Hepatocyte (in vitro differentiated cells): ENCODE results near the gene RGS3. TPM values are rescaled to one million over a fixed set of nuclear protein-coding genes. Genes with fewer than 3 reads are reported as not detected.

Source experiments
- DNase-seq: peaks from one replicate; pipeline ENCODE4 v3.0.0-alpha.2; 2016; ENCODE audit warnings: low spot score
- H2AFZ ChIP-seq: fragments of 200-600 bp; sonication (generic); 2 replicates; pipeline ENCODE4 v1.6.0; 2016; ENCODE audit warnings: antibody characterized with exemption, mild to moderate bottlenecking
- H3K27ac ChIP-seq: fragments of 200-600 bp; sonication (generic); 2 replicates; pipeline ENCODE4 v1.5.1; 2016; ENCODE audit warnings: mild to moderate bottlenecking
- H3K27me3 ChIP-seq: fragments of 200-600 bp; sonication (generic); 2 replicates; pipeline ENCODE4 v1.6.1; 2016
- H3K36me3 ChIP-seq: fragments of 200-600 bp; sonication (generic); replicated peaks from 2 replicates; pipeline ENCODE4 v1.5.1; 2016; ENCODE audit warnings: low read depth; ENCODE audit not compliant: insufficient read depth
- H3K4me1 ChIP-seq: fragments of 200-600 bp; sonication (generic); 2 replicates; pipeline ENCODE4 v1.5.1; 2016; ENCODE audit warnings: mild to moderate bottlenecking, moderate library complexity; ENCODE audit not compliant: insufficient read depth
- H3K4me2 ChIP-seq: fragments of 200-600 bp; sonication (generic); 2 replicates; pipeline ENCODE4 v1.6.0; 2016
- H3K4me3 ChIP-seq: fragments of 200-600 bp; sonication (generic); 2 replicates; pipeline ENCODE4 v1.5.1; 2016; ENCODE audit warnings: mild to moderate bottlenecking
- H3K79me2 ChIP-seq: fragments of 200-600 bp; sonication (generic); 2 replicates; pipeline ENCODE4 v1.6.0; 2017; ENCODE audit warnings: mild to moderate bottlenecking
- H3K9me2 ChIP-seq: fragments of 200-600 bp; sonication (generic); replicated peaks from 2 replicates; pipeline ENCODE4 v1.6.0; 2017; ENCODE audit warnings: mild to moderate bottlenecking; ENCODE audit not compliant: insufficient read depth
- H3K9me3 ChIP-seq: fragments of 200-600 bp; sonication (generic); 2 replicates; pipeline ENCODE4 v1.5.1; 2016; ENCODE audit warnings: low read depth, mild to moderate bottlenecking
- H4K20me1 ChIP-seq: fragments of 200-600 bp; sonication (generic); 2 replicates; pipeline ENCODE4 v1.6.0; 2016; ENCODE audit warnings: mild to moderate bottlenecking; ENCODE audit not compliant: insufficient read depth, poor library complexity, severe bottlenecking
- EZH2 ChIP-seq: fragments of 200-600 bp; sonication (generic); IDR thresholded peaks from 2 replicates; pipeline ENCODE4 v1.6.1; 2016; ENCODE audit warnings: antibody characterized with exemption, mild to moderate bottlenecking, borderline replicate concordance
- EZH2phosphoT487 ChIP-seq: fragments of 200-600 bp; sonication (generic); IDR thresholded peaks from one replicate; pipeline ENCODE4 v1.6.1; 2018; ENCODE audit warnings: antibody characterized with exemption, mild to moderate bottlenecking, low read depth, moderate library complexity; ENCODE audit not compliant: unreplicated experiment, severe bottlenecking
- WGBS: methylation state at CpG from one replicate; pipeline ENCODE4 v1.1.6; 2016; ENCODE audit warnings: low lambda C conversion rate; ENCODE audit errors: missing lambda C conversion rate; 5-methylcytosine and 5-hydroxymethylcytosine counted together
- polyA plus RNA-seq: library from polyadenylated mRNA; unstranded; fragments of >200 nt; fragmentation: Nextera tagmentation; extraction: Ambion mirVana; gene quantifications from 2 replicates; pipeline ENCODE4 v1.2.1, GENCODE V29; 2016
- total RNA-seq: library from RNA; depleted of rRNA; stranded (reverse); fragments of >200 nt; gene quantifications from 2 replicates; pipeline ENCODE4 v1.2.3, GENCODE V29; 2014
- TF ChIP-seq, protein P1 (sequence below): fragments of 200-600 bp; sonication (generic); IDR thresholded peaks from 2 replicates; pipeline ENCODE4 v1.5.1; 2016; ENCODE audit warnings: antibody characterized with exemption, mild to moderate bottlenecking; ENCODE audit not compliant: poor library complexity

The RGS3 gene
- total and polyA plus RNA-seq, 2 experiments from 2014 or later: 48.0 to 62.7 TPM

DNA sequence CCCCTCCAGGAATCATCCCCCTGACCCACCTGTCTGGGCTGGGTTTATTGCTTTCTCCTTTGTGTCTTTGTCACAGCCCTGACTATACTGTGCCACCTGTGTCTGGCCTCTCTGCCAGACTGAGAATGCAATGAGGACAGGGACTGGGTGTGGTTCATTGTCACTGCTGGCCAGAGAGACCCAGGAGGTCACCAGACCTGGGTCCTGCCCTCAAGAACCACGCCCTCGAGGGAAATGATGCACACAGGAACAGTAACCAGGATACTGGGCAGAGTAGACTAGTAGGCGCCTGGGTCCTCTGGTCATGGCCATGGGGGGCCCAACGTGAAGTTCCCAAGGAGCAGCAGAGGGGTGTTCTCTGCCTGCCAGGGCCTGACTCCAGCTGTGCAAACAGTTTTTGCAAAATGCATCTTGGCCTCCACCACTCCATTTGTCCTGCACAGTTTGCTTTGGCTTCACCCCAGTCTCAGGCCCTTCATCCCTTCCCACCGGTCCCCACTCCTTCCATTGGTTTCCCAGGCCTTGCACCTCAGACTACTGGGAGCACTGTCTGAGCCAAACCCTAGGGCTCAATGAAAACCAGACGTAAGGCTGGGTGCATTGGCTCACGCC lies 17.8 kb downstream of the RGS3 start:
- Histone ChIP-seq H3K4me2 (no peak overlapping the region), H3K4me1 (peaks cover 4% of the 10 kb centered on the region), H4K20me1 (no peaks in the 10 kb centered on the region), H2AFZ (no peak overlapping the region), H3K4me3 (no peak overlapping the region), H3K36me3 (no peaks in the 10 kb centered on the region), H3K79me2 (no peaks in the 10 kb centered on the region), H3K9me2 (no peaks in the 10 kb centered on the region), H3K9me3 (no peaks in the 10 kb centered on the region), H3K27ac (no peak overlapping the region), H3K27me3 (no peaks in the 10 kb centered on the region)
- no peak for DNase-seq
- 96% methylated on average over 7 of the region's 7 CpGs for WGBS
- TF ChIP-seq, protein P1, sequence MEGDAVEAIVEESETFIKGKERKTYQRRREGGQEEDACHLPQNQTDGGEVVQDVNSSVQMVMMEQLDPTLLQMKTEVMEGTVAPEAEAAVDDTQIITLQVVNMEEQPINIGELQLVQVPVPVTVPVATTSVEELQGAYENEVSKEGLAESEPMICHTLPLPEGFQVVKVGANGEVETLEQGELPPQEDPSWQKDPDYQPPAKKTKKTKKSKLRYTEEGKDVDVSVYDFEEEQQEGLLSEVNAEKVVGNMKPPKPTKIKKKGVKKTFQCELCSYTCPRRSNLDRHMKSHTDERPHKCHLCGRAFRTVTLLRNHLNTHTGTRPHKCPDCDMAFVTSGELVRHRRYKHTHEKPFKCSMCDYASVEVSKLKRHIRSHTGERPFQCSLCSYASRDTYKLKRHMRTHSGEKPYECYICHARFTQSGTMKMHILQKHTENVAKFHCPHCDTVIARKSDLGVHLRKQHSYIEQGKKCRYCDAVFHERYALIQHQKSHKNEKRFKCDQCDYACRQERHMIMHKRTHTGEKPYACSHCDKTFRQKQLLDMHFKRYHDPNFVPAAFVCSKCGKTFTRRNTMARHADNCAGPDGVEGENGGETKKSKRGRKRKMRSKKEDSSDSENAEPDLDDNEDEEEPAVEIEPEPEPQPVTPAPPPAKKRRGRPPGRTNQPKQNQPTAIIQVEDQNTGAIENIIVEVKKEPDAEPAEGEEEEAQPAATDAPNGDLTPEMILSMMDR: no peak
- no peak for TF ChIP-seq EZH2
- no peak for TF ChIP-seq EZH2phosphoT487

DNA sequence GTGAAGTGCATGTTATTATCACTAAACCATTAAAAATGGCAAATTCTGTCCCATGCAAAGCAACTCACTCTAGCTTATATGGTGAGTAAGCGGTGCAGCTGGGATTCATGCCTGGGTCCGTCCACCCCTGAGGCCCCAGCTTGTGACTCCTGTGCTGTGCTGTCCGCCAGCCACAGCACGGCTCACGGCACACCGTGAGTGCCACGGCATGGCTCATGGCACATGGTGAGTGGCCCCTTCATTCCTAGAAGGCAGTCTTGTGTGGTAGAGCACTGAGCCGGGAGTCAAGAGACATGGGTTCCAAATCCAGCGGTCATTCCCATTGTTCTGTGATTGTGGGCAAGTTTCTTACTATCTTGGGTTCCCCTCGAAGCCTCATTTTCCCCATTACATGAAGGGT lies 18.8 kb downstream of the RGS3 start:
- Histone ChIP-seq H3K9me2 (no peaks in the 10 kb centered on the region), H3K4me3 (no peak overlapping the region), H3K36me3 (no peaks in the 10 kb centered on the region), H4K20me1 (no peaks in the 10 kb centered on the region), H3K4me1 (peaks cover 4% of the 10 kb centered on the region), H3K79me2 (no peaks in the 10 kb centered on the region), H2AFZ (no peak overlapping the region), H3K27me3 (no peaks in the 10 kb centered on the region), H3K4me2 (no peak overlapping the region), H3K27ac (no peak overlapping the region), H3K9me3 (no peaks in the 10 kb centered on the region)
- TF ChIP-seq EZH2 (no peak), EZH2phosphoT487 (no peak)
- TF ChIP-seq, protein P1: no peak
- DNase-seq: no peak
- WGBS: 94% methylated on average over 10 of the region's 10 CpGs

DNA sequence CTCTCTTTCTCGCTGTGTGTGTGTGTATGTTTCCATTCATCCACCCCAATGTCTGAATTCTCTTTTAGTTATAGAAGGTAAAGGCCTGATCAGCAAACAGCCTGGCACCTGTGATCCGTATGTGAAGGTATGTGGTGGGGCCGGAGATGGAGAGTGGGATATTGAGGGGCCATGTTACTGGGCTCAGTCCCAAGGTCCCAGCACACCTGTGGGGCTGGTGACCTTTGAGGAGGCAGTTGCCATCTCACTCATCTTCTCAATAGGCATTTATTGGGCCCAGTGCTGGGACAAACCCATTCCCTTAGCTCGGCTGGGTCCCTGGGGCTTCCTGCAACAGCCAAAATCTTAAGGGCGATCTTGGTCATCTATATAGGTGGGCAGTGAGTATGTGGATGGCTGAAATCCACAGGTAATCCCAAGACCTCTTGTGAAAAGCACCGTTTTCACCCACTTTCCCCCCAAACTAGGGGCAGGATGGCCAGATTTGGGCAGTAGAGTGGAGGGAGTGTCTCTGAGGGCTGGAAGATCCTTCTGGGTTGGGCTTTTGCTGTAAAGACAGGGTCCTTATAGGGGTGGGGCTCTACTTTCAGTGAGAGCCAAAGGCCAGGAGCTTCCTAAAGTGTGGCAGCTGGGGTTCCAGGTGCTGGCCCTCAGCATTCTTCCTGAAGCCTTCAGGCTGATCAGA lies 19.6 kb downstream of the RGS3 start:
- no peak overlapping the region for H3K4me2 ChIP-seq
- H2AFZ ChIP-seq: no peak overlapping the region
- no peaks in the 10 kb centered on the region for H3K9me3 ChIP-seq
- DNase-seq: no peak
- TF ChIP-seq EZH2: no peak
- TF ChIP-seq, protein P1: no peak
- TF ChIP-seq EZH2phosphoT487: no peak
- no peak overlapping the region for H3K27ac ChIP-seq
- H3K27me3 ChIP-seq: no peaks in the 10 kb centered on the region
- peaks cover 4% of the 10 kb centered on the region for H3K4me1 ChIP-seq
- no peaks in the 10 kb centered on the region for H4K20me1 ChIP-seq
- no peak overlapping the region for H3K4me3 ChIP-seq
- no peaks in the 10 kb centered on the region for H3K9me2 ChIP-seq
- WGBS: 96% methylated on average over 6 of the region's 6 CpGs
- no peaks in the 10 kb centered on the region for H3K79me2 ChIP-seq
- no peaks in the 10 kb centered on the region for H3K36me3 ChIP-seq
